IPS-NIHi11 (cell line): ENCODE results near the gene VWA7.

Source experiments
- DNase-seq: peaks from one replicate; pipeline ENCODE4 v3.0.0; 2012; ENCODE audit warnings: mixed read lengths, low spot score

Gene VWA7

GRCh38 chr6:31778999-31779885, 2.1 kb upstream of the VWA7 start:
- no peak for DNase-seq

GRCh38 chr6:31778193-31778592, 1.1 kb upstream of the VWA7 start:
- DNase-seq, result no peak

GRCh38 chr6:31777667-31778050, 531 bp upstream of the VWA7 start:
- DNase-seq, result no peak

- DNase-seq, result no peak
Observed at GRCh38 chr6:31776485-31776988, 591 bp downstream of the VWA7 start.

GRCh38 chr6:31775633-31776484, 1.3 kb downstream of the VWA7 start:
- no peak for DNase-seq

GRCh38 chr6:31775184-31775583, 1.9 kb downstream of the VWA7 start:
- DNase-seq, result no peak

GRCh38 chr6:31771992-31772358, 5.2 kb downstream of the VWA7 start:
- DNase-seq, result no peak

GRCh38 chr6:31770860-31771259, 6.3 kb downstream of the VWA7 start:
- DNase-seq, result no peak

GRCh38 chr6:31769684-31770371, 7.3 kb downstream of the VWA7 start:
- peak; percentile 93 for DNase-seq

- no peak for DNase-seq
Observed at GRCh38 chr6:31768363-31769257, 8.5 kb downstream of the VWA7 start.

GRCh38 chr6:31767096-31767645, 10.0 kb downstream of the VWA7 start:
- no peak for DNase-seq

- peak; percentile 88 for DNase-seq
Observed at GRCh38 chr6:31765910-31766794, 11.0 kb downstream of the VWA7 start.

- no peak for DNase-seq
Observed at GRCh38 chr6:31765559-31765909, 11.6 kb downstream of the VWA7 start.

- DNase-seq, result no peak
Observed at GRCh38 chr6:31764198-31764597, 12.9 kb downstream of the VWA7 start.

- DNase-seq, result peak; percentile 64
Observed at GRCh38 chr6:31763619-31763940, 13.5 kb downstream of the VWA7 start.

GRCh38 chr6:31762878-31763618, 14.1 kb downstream of the VWA7 start:
- no peak for DNase-seq

GRCh38 chr6:31762356-31762755, 14.8 kb downstream of the VWA7 start, which contains the start of gene SAPCD1:
Gene SAPCD1 (plus strand): TSS chr6:31762656. CDS start chr6:31763055, 399 bp downstream.
- DNase-seq, result no peak

GRCh38 chr6:31761343-31761742, 15.8 kb downstream of the VWA7 start:
- no peak for DNase-seq

GRCh38 chr6:31760790-31761189, 16.3 kb downstream of the VWA7 start:
- DNase-seq, result no peak
